Fibroblast of peridontal ligament (primary cell): ENCODE results near the gene ADAMTS12.
A peak's percentile ranks its signal among the peaks of the same experiment; 100 is the strongest.
"Not testable (repeated sequence)": the region's sequence is repeated elsewhere in the genome, so short reads cannot be mapped to it uniquely, and the experiment has no call there.

Experiments
- DNase-seq: peaks from one replicate; pipeline ENCODE4 v3.0.0-alpha.2; 2010; ENCODE audit errors: extremely low read depth

ADAMTS12 gene

GRCh38 chr5:33592245-33592644, 299.5 kb downstream of the ADAMTS12 start:
- DNase-seq: no peak

- DNase-seq: no peak
Observed at GRCh38 chr5:33588654-33589372, 303.0 kb downstream of the ADAMTS12 start.

GRCh38 chr5:33583332-33583731, 308.5 kb downstream of the ADAMTS12 start:
- no peak for DNase-seq

GRCh38 chr5:33582417-33582816, 309.4 kb downstream of the ADAMTS12 start:
- DNase-seq: no peak

GRCh38 chr5:33579789-33580188, 312.0 kb downstream of the ADAMTS12 start:
- DNase-seq: no peak

- DNase-seq: no peak
Observed at GRCh38 chr5:33579152-33579551, 312.6 kb downstream of the ADAMTS12 start.

GRCh38 chr5:33576726-33577590, 314.8 kb downstream of the ADAMTS12 start:
- DNase-seq: peak; percentile 69

- no peak for DNase-seq
Observed at GRCh38 chr5:33565324-33565723, 326.5 kb downstream of the ADAMTS12 start.

GRCh38 chr5:33563983-33564908, 327.5 kb downstream of the ADAMTS12 start:
- no peak for DNase-seq

- no peak for DNase-seq
Observed at GRCh38 chr5:33563530-33563929, 328.3 kb downstream of the ADAMTS12 start.

GRCh38 chr5:33558489-33558888, 333.3 kb downstream of the ADAMTS12 start:
- DNase-seq: peak; percentile 47

- no peak for DNase-seq
Observed at GRCh38 chr5:33557605-33558004, 334.2 kb downstream of the ADAMTS12 start.

GRCh38 chr5:33556330-33557328, 335.2 kb downstream of the ADAMTS12 start:
- no peak for DNase-seq

GRCh38 chr5:33549982-33550567, 341.7 kb downstream of the ADAMTS12 start:
- DNase-seq: no peak

GRCh38 chr5:33539790-33540189, 352.0 kb downstream of the ADAMTS12 start:
- not testable (repeated sequence) for DNase-seq

GRCh38 chr5:33539212-33539611, 352.6 kb downstream of the ADAMTS12 start:
- peak; percentile 38 for DNase-seq

- no peak for DNase-seq
Observed at GRCh38 chr5:33538201-33538600, 353.6 kb downstream of the ADAMTS12 start.

- DNase-seq: no peak
Observed at GRCh38 chr5:33537240-33537639, 354.6 kb downstream of the ADAMTS12 start.

- DNase-seq: no peak
Observed at GRCh38 chr5:33536802-33537201, 355.0 kb downstream of the ADAMTS12 start.

- DNase-seq: no peak
Observed at GRCh38 chr5:33531824-33532223, 360.0 kb downstream of the ADAMTS12 start.

GRCh38 chr5:33531037-33531298, 360.8 kb downstream of the ADAMTS12 start:
- DNase-seq: no peak
